ENCODE data around the gene CAMTA1. TPM values are rescaled to one million over a fixed set of nuclear protein-coding genes. Genes with fewer than 3 reads are reported as not detected.

The CAMTA1 gene
- total RNA-seq, 1 donor from 2014 or later: 77.6 TPM

DNA sequence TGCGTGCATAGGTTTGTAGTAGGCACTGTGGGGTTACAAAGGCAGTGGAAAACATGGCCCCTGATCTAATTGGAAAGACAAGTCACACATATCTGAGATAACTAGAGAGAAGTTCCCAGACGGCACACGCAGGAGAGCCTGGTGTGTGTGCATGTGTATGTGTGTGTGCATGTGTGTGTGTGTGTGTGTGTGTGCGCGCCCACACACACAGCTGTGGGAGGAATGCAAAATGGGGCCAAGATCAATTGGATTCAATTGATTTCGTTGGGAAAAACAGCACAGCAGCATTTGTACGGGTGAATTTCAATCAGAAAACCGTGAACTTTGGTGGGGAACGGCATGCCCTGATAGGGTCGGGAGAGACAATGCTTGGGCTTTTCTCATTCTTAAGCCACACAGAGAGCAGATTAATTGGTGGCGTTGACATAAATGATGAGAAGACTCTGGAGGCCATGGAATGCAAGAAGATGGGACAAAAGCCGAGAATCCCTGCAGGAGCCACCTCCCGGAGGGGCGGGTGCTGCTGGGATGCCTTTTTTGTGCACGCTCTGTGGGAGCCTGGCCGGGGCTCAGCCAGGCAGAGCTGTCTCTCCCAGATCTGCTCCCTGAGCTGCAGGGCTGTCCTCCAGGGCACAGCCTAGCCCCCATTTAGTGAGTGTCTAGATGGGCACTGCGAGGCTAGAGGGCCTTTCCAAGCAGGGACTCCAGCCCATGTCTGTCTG lies 322.0 kb downstream of the CAMTA1 start:
- Mint-ChIP-seq H3K4me3 (ENCODE audit: unreplicated experiment) (no peak overlapping the region), H3K27ac (ENCODE audit: unreplicated experiment) (no peak overlapping the region), H3K9me3 (ENCODE audit: unreplicated experiment) (peaks cover 3% of the 10 kb centered on the region), H3K36me3 (ENCODE audit: low read depth, unreplicated experiment) (no peaks in the 10 kb centered on the region), H3K4me1 (ENCODE audit: low read depth, unreplicated experiment) (peaks cover 12% of the 10 kb centered on the region), H3K27me3 (ENCODE audit: low read depth, unreplicated experiment) (peaks cover 17% of the 10 kb centered on the region)
- Histone ChIP-seq H3K9ac (ENCODE audit: low read length) (no peak overlapping the region), H3K9me3 (ENCODE audit: insufficient read depth, low read depth, low read length) (no peaks in the 10 kb centered on the region), H3K4me1 (ENCODE audit: insufficient read depth, low read length) (peaks cover 13% of the 10 kb centered on the region), H3K79me2 (ENCODE audit: insufficient read depth, low read length) (no peaks in the 10 kb centered on the region), H2AFZ (ENCODE audit: low read depth, low read length) (no peak overlapping the region), H3K4me3 (ENCODE audit: insufficient read depth, low read depth, low read length) (no peak overlapping the region), H3K36me3 (ENCODE audit: insufficient read depth, low read length) (no peaks in the 10 kb centered on the region), H3K27me3 (ENCODE audit: insufficient read depth, low read length) (peaks cover 2% of the 10 kb centered on the region), H3K27ac (ENCODE audit: low read depth, low read length) (no peak overlapping the region), H4K20me1 (ENCODE audit: insufficient read depth, low read length) (no peaks in the 10 kb centered on the region), H3K4me2 (ENCODE audit: low read length) (no peak overlapping the region)
- no peak for TF ChIP-seq CTCF (IDR thresholded peaks at IDR 0.05; ENCODE audit: insufficient read depth, low read depth, low read length)
- TF ChIP-seq EZH2 (IDR thresholded peaks at IDR 0.05; ENCODE audit: insufficient read depth, low read length): no peak
- FAIRE-seq (no peak), DNase-seq (ENCODE audit: low read depth) (no peak)

GRCh38 chr1:7108251-7108650 lies 323.0 kb downstream of the CAMTA1 start:
- Histone ChIP-seq H3K4me1 (ENCODE audit: insufficient read depth, low read length) (peaks cover 13% of the 10 kb centered on the region), H2AFZ (ENCODE audit: low read depth, low read length) (no peak overlapping the region), H3K9ac (ENCODE audit: low read length) (no peak overlapping the region), H3K4me2 (ENCODE audit: low read length) (no peak overlapping the region), H3K27ac (ENCODE audit: low read depth, low read length) (no peak overlapping the region), H3K36me3 (ENCODE audit: insufficient read depth, low read length) (no peaks in the 10 kb centered on the region), H3K79me2 (ENCODE audit: insufficient read depth, low read length) (no peaks in the 10 kb centered on the region), H3K27me3 (ENCODE audit: insufficient read depth, low read length) (peaks cover 2% of the 10 kb centered on the region), H4K20me1 (ENCODE audit: insufficient read depth, low read length) (no peaks in the 10 kb centered on the region), H3K9me3 (ENCODE audit: insufficient read depth, low read depth, low read length) (no peaks in the 10 kb centered on the region), H3K4me3 (ENCODE audit: insufficient read depth, low read depth, low read length) (no peak overlapping the region)
- FAIRE-seq (no peak), DNase-seq (ENCODE audit: low read depth) (no peak)
- H3K27ac Mint-ChIP-seq (ENCODE audit: unreplicated experiment): no peak overlapping the region
- peaks cover 3% of the 10 kb centered on the region for H3K9me3 Mint-ChIP-seq (ENCODE audit: unreplicated experiment)
- H3K36me3 Mint-ChIP-seq (ENCODE audit: low read depth, unreplicated experiment): no peaks in the 10 kb centered on the region
- TF ChIP-seq EZH2 (IDR thresholded peaks at IDR 0.05; ENCODE audit: insufficient read depth, low read length) (no peak), CTCF (IDR thresholded peaks at IDR 0.05; ENCODE audit: insufficient read depth, low read depth, low read length) (no peak)
- peaks cover 17% of the 10 kb centered on the region for H3K27me3 Mint-ChIP-seq (ENCODE audit: low read depth, unreplicated experiment)
- H3K4me1 Mint-ChIP-seq (ENCODE audit: low read depth, unreplicated experiment): peaks cover 12% of the 10 kb centered on the region
- H3K4me3 Mint-ChIP-seq (ENCODE audit: unreplicated experiment): no peak overlapping the region

GRCh38 chr1:7109901-7110300 lies 324.6 kb downstream of the CAMTA1 start:
- Histone ChIP-seq H3K79me2 (ENCODE audit: insufficient read depth, low read length) (no peaks in the 10 kb centered on the region), H3K36me3 (ENCODE audit: insufficient read depth, low read length) (no peaks in the 10 kb centered on the region), H3K27ac (ENCODE audit: low read depth, low read length) (no peak overlapping the region), H3K27me3 (ENCODE audit: insufficient read depth, low read length) (peaks cover 2% of the 10 kb centered on the region), H3K9ac (ENCODE audit: low read length) (no peak overlapping the region), H3K4me3 (ENCODE audit: insufficient read depth, low read depth, low read length) (no peak overlapping the region), H3K4me2 (ENCODE audit: low read length) (peak overlapping the region; percentile 24), H2AFZ (ENCODE audit: low read depth, low read length) (no peak overlapping the region), H3K4me1 (ENCODE audit: insufficient read depth, low read length) (peaks cover 13% of the 10 kb centered on the region), H4K20me1 (ENCODE audit: insufficient read depth, low read length) (no peaks in the 10 kb centered on the region), H3K9me3 (ENCODE audit: insufficient read depth, low read depth, low read length) (no peaks in the 10 kb centered on the region)
- DNase-seq (ENCODE audit: low read depth) (no peak), FAIRE-seq (no peak)
- Mint-ChIP-seq H3K27ac (ENCODE audit: unreplicated experiment) (no peak overlapping the region), H3K4me3 (ENCODE audit: unreplicated experiment) (no peak overlapping the region), H3K9me3 (ENCODE audit: unreplicated experiment) (peaks cover 3% of the 10 kb centered on the region), H3K27me3 (ENCODE audit: low read depth, unreplicated experiment) (peaks cover 17% of the 10 kb centered on the region), H3K36me3 (ENCODE audit: low read depth, unreplicated experiment) (no peaks in the 10 kb centered on the region), H3K4me1 (ENCODE audit: low read depth, unreplicated experiment) (peaks cover 12% of the 10 kb centered on the region)
- no peak for TF ChIP-seq CTCF (IDR thresholded peaks at IDR 0.05; ENCODE audit: insufficient read depth, low read depth, low read length)
- TF ChIP-seq EZH2 (IDR thresholded peaks at IDR 0.05; ENCODE audit: insufficient read depth, low read length): no peak

Data from astrocyte (in vitro differentiated cells and primary cell).